ENCODE measurements around the gene IGSF11. TPM values are rescaled to one million over a fixed set of nuclear protein-coding genes. Genes with fewer than 3 reads are reported as not detected.

The IGSF11 gene
- total RNA-seq, 5 donors from 2014 or later (not counting 1 experiment from before 2014, with no cell fraction given), result 0.20 to 0.70 (median 0.41) TPM

GRCh38 chr3:118991775-118992174 is 42.9 kb downstream of the IGSF11 start:
- no peaks in the 10 kb centered on the region for H3K9me3 Mint-ChIP-seq
- CTCF ChIA-PET, result no interaction called here
- ATAC-seq (replicated peaks in 1 of 4), result no peak
- no peak for DNase-seq
- Histone ChIP-seq H3K4me3 (ENCODE audit: control insufficient read depth in 1 of 2, extremely low read depth in 1 of 2, low read length in 1 of 2) (no peak overlapping the region), H3K27me3 (replicated peaks in 1 of 2; ENCODE audit: control insufficient read depth in 2 of 2, extremely low read depth in 1 of 2, insufficient read depth in 2 of 2, low read length in 1 of 2) (no peaks in the 10 kb centered on the region), H3K4me1 (ENCODE audit: control insufficient read depth in 1 of 2, extremely low read depth in 1 of 2, insufficient read depth in 2 of 2, low read length in 2 of 2) (no peaks in the 10 kb centered on the region), H3K36me3 (ENCODE audit: control insufficient read depth in 2 of 2, extremely low read depth in 1 of 2, insufficient read depth in 1 of 2, low read length in 1 of 2) (no peaks in the 10 kb centered on the region), H3K27ac (ENCODE audit: low read length) (no peak overlapping the region), H3K9me3 (no peaks in the 10 kb centered on the region)
- no peaks in the 10 kb centered on the region for H3K27me3 Mint-ChIP-seq
- POLR2A ChIA-PET, result no interaction called here
- H3K27ac Mint-ChIP-seq, result no peak overlapping the region
- H3K4me1 Mint-ChIP-seq, result peaks cover 0 to 12% (median 8%) of the 10 kb centered on the region in 3 donors
- WGBS (ENCODE audit: insufficient coverage), result no CpG with 5 or more reads among the region's 3 CpGs
- no peaks in the 10 kb centered on the region for H3K36me3 Mint-ChIP-seq
- no peak overlapping the region for H3K4me3 Mint-ChIP-seq

GRCh38 chr3:118990823-118991560 is 43.7 kb downstream of the IGSF11 start:
- no peaks in the 10 kb centered on the region for H3K9me3 ChIP-seq
- H3K27me3 Mint-ChIP-seq, result no peaks in the 10 kb centered on the region
- ChIA-PET POLR2A (no interaction called here), CTCF (no interaction called here)
- ATAC-seq (replicated peaks in 1 of 4), result no peak
- no peak overlapping the region for H3K4me3 ChIP-seq (ENCODE audit: control insufficient read depth in 1 of 2, extremely low read depth in 1 of 2, low read length in 1 of 2)
- H3K27ac Mint-ChIP-seq, result no peak overlapping the region
- peaks cover 0 to 12% (median 8%) of the 10 kb centered on the region in 3 donors for H3K4me1 Mint-ChIP-seq
- no peaks in the 10 kb centered on the region for H3K4me1 ChIP-seq (ENCODE audit: control insufficient read depth in 1 of 2, extremely low read depth in 1 of 2, insufficient read depth in 2 of 2, low read length in 2 of 2)
- no CpG with 5 or more reads among the region's 3 CpGs for WGBS (ENCODE audit: insufficient coverage)
- H3K36me3 ChIP-seq (ENCODE audit: control insufficient read depth in 2 of 2, extremely low read depth in 1 of 2, insufficient read depth in 1 of 2, low read length in 1 of 2), result no peaks in the 10 kb centered on the region
- H3K36me3 Mint-ChIP-seq, result no peaks in the 10 kb centered on the region
- H3K27me3 ChIP-seq (replicated peaks in 1 of 2; ENCODE audit: control insufficient read depth in 2 of 2, extremely low read depth in 1 of 2, insufficient read depth in 2 of 2, low read length in 1 of 2), result no peaks in the 10 kb centered on the region
- H3K27ac ChIP-seq (ENCODE audit: low read length), result no peak overlapping the region
- H3K4me3 Mint-ChIP-seq, result no peak overlapping the region
- no peaks in the 10 kb centered on the region for H3K9me3 Mint-ChIP-seq
- no peak for DNase-seq

GRCh38 chr3:118988198-118989130 is 46.2 kb downstream of the IGSF11 start:
- no peak overlapping the region for H3K4me3 ChIP-seq (ENCODE audit: control insufficient read depth in 1 of 2, extremely low read depth in 1 of 2, low read length in 1 of 2)
- peaks cover 0 to 3% of the 10 kb centered on the region in 2 donors for H3K27me3 Mint-ChIP-seq
- H3K9me3 ChIP-seq, result no peaks in the 10 kb centered on the region
- no peak overlapping the region for H3K27ac ChIP-seq (ENCODE audit: low read length)
- ChIA-PET CTCF (no interaction called here), POLR2A (no interaction called here)
- H3K4me3 Mint-ChIP-seq, result no peak overlapping the region
- no peaks in the 10 kb centered on the region for H3K36me3 ChIP-seq (ENCODE audit: control insufficient read depth in 2 of 2, extremely low read depth in 1 of 2, insufficient read depth in 1 of 2, low read length in 1 of 2)
- H3K4me1 ChIP-seq (ENCODE audit: control insufficient read depth in 1 of 2, extremely low read depth in 1 of 2, insufficient read depth in 2 of 2, low read length in 2 of 2), result peaks cover 0 to 2% of the 10 kb centered on the region in 2 experiments
- H3K4me1 Mint-ChIP-seq, result peaks cover 5 to 22% (median 14%) of the 10 kb centered on the region in 3 donors
- no peaks in the 10 kb centered on the region for H3K27me3 ChIP-seq (replicated peaks in 1 of 2; ENCODE audit: control insufficient read depth in 2 of 2, extremely low read depth in 1 of 2, insufficient read depth in 2 of 2, low read length in 1 of 2)
- H3K9me3 Mint-ChIP-seq, result no peaks in the 10 kb centered on the region
- no peak overlapping the region for H3K27ac Mint-ChIP-seq
- no peaks in the 10 kb centered on the region for H3K36me3 Mint-ChIP-seq
- ATAC-seq (replicated peaks in 1 of 4) (no peak), DNase-seq (no peak)
- WGBS (ENCODE audit: insufficient coverage), result no CpG with 5 or more reads among the region's 6 CpGs

- H3K27me3 ChIP-seq (replicated peaks in 1 of 2; ENCODE audit: control insufficient read depth in 2 of 2, extremely low read depth in 1 of 2, insufficient read depth in 2 of 2, low read length in 1 of 2), result no peaks in the 10 kb centered on the region
- peaks cover 0 to 3% of the 10 kb centered on the region in 2 donors for H3K27me3 Mint-ChIP-seq
- H3K4me3 ChIP-seq (ENCODE audit: control insufficient read depth in 1 of 2, extremely low read depth in 1 of 2, low read length in 1 of 2), result no peak overlapping the region
- WGBS (ENCODE audit: insufficient coverage), result 61% methylated on average over 2 of the region's 2 CpGs
- no peaks in the 10 kb centered on the region for H3K36me3 Mint-ChIP-seq
- no peaks in the 10 kb centered on the region for H3K9me3 Mint-ChIP-seq
- no peak for DNase-seq
- ATAC-seq (replicated peaks in 1 of 4), result no peak
- ChIA-PET POLR2A (no interaction called here), CTCF (no interaction called here)
- H3K27ac ChIP-seq (ENCODE audit: low read length), result no peak overlapping the region
- H3K4me1 ChIP-seq (ENCODE audit: control insufficient read depth in 1 of 2, extremely low read depth in 1 of 2, insufficient read depth in 2 of 2, low read length in 2 of 2), result peaks cover 0 to 2% of the 10 kb centered on the region in 2 experiments
- H3K27ac Mint-ChIP-seq, result no peak overlapping the region
- peaks cover 5 to 22% (median 14%) of the 10 kb centered on the region in 3 donors for H3K4me1 Mint-ChIP-seq
- no peaks in the 10 kb centered on the region for H3K36me3 ChIP-seq (ENCODE audit: control insufficient read depth in 2 of 2, extremely low read depth in 1 of 2, insufficient read depth in 1 of 2, low read length in 1 of 2)
- no peak overlapping the region for H3K4me3 Mint-ChIP-seq
- H3K9me3 ChIP-seq, result no peaks in the 10 kb centered on the region
Observed at GRCh38 chr3:118987477-118987876, 47.2 kb downstream of the IGSF11 start.

- WGBS (ENCODE audit: insufficient coverage), result no CpG with 5 or more reads among the region's 2 CpGs
- Histone ChIP-seq H3K4me3 (ENCODE audit: control insufficient read depth in 1 of 2, extremely low read depth in 1 of 2, low read length in 1 of 2) (no peak overlapping the region), H3K27me3 (replicated peaks in 1 of 2; ENCODE audit: control insufficient read depth in 2 of 2, extremely low read depth in 1 of 2, insufficient read depth in 2 of 2, low read length in 1 of 2) (no peaks in the 10 kb centered on the region), H3K36me3 (ENCODE audit: control insufficient read depth in 2 of 2, extremely low read depth in 1 of 2, insufficient read depth in 1 of 2, low read length in 1 of 2) (no peaks in the 10 kb centered on the region), H3K9me3 (no peaks in the 10 kb centered on the region), H3K27ac (ENCODE audit: low read length) (no peak overlapping the region), H3K4me1 (ENCODE audit: control insufficient read depth in 1 of 2, extremely low read depth in 1 of 2, insufficient read depth in 2 of 2, low read length in 2 of 2) (peaks cover 0 to 2% of the 10 kb centered on the region in 2 experiments)
- Mint-ChIP-seq H3K9me3 (no peaks in the 10 kb centered on the region), H3K27me3 (peaks cover 0 to 6% of the 10 kb centered on the region in 2 donors), H3K36me3 (no peaks in the 10 kb centered on the region), H3K4me3 (no peak overlapping the region), H3K27ac (no peak overlapping the region), H3K4me1 (peaks cover 5 to 22% (median 14%) of the 10 kb centered on the region in 3 donors)
- ChIA-PET CTCF (interaction anchor here in 1 of 2 donors (0.6 kb wide), 1 partner anchor 437 kb away, joined by 3 read pairs; no protein-coding TSS in a partner anchor), POLR2A (no interaction called here)
- ATAC-seq (replicated peaks in 1 of 4) (no peak), DNase-seq (no peak)
Observed at GRCh38 chr3:118986734-118987133, 47.9 kb downstream of the IGSF11 start.

GRCh38 chr3:118984699-118985098 is 49.9 kb downstream of the IGSF11 start:
- ATAC-seq (replicated peaks in 1 of 4) (no peak), DNase-seq (no peak)
- ChIA-PET POLR2A (no interaction called here), CTCF (no interaction called here)
- Histone ChIP-seq H3K4me3 (ENCODE audit: control insufficient read depth in 1 of 2, extremely low read depth in 1 of 2, low read length in 1 of 2) (no peak overlapping the region), H3K27ac (ENCODE audit: low read length) (no peak overlapping the region), H3K36me3 (ENCODE audit: control insufficient read depth in 2 of 2, extremely low read depth in 1 of 2, insufficient read depth in 1 of 2, low read length in 1 of 2) (no peaks in the 10 kb centered on the region), H3K4me1 (ENCODE audit: control insufficient read depth in 1 of 2, extremely low read depth in 1 of 2, insufficient read depth in 2 of 2, low read length in 2 of 2) (peaks cover 0 to 2% of the 10 kb centered on the region in 2 experiments), H3K9me3 (no peaks in the 10 kb centered on the region), H3K27me3 (replicated peaks in 1 of 2; ENCODE audit: control insufficient read depth in 2 of 2, extremely low read depth in 1 of 2, insufficient read depth in 2 of 2, low read length in 1 of 2) (no peaks in the 10 kb centered on the region)
- 67% methylated on average over 1 of the region's 2 CpGs for WGBS (ENCODE audit: insufficient coverage)
- peaks cover 5 to 22% (median 15%) of the 10 kb centered on the region in 3 donors for H3K4me1 Mint-ChIP-seq
- H3K27me3 Mint-ChIP-seq, result peaks cover 0 to 7% of the 10 kb centered on the region in 2 donors
- H3K9me3 Mint-ChIP-seq, result no peaks in the 10 kb centered on the region
- no peak overlapping the region for H3K27ac Mint-ChIP-seq
- H3K4me3 Mint-ChIP-seq, result no peak overlapping the region
- H3K36me3 Mint-ChIP-seq, result no peaks in the 10 kb centered on the region
